Loucy (cell line): ENCODE measurements around the gene LRRC75B.
"Not testable (repeated sequence)": the region's sequence is repeated elsewhere in the genome, so short reads cannot be mapped to it uniquely, and the experiment has no call there.

Source experiments
- H2AFZ ChIP-seq: fragments of 200-600 bp; sonication (generic); 2 replicates; pipeline ENCODE4 v1.6.0; 2016; ENCODE audit warnings: antibody characterized with exemption, mild to moderate bottlenecking, low read length, moderate library complexity
- H3F3A ChIP-seq: fragments of 200-600 bp; 2 replicates; pipeline ENCODE4 v1.6.0; 2016; ENCODE audit warnings: antibody characterized with exemption, low read depth, mild to moderate bottlenecking
- H3K27me3 ChIP-seq: fragments of 200-600 bp; sonication (generic); 2 replicates; pipeline ENCODE4 v1.6.1; 2014; ENCODE audit warnings: low read length, mild to moderate bottlenecking; ENCODE audit not compliant: insufficient read depth, poor library complexity, severe bottlenecking
- H3K36me3 ChIP-seq: fragments of 200-600 bp; sonication (generic); 2 replicates; pipeline ENCODE4 v1.6.1; 2016; ENCODE audit warnings: low read length; ENCODE audit not compliant: insufficient read depth
- H3K4me1 ChIP-seq: fragments of 200-600 bp; sonication (generic); 2 replicates; pipeline ENCODE4 v1.5.1; 2014; ENCODE audit warnings: low read length, mild to moderate bottlenecking; ENCODE audit not compliant: insufficient read depth, poor library complexity, severe bottlenecking
- H3K4me2 ChIP-seq: fragments of 200-600 bp; sonication (generic); 2 replicates; pipeline ENCODE4 v1.6.0; 2014; ENCODE audit warnings: antibody characterized with exemption, low read length, low read depth, mild to moderate bottlenecking; ENCODE audit not compliant: poor library complexity, severe bottlenecking
- H3K4me3 ChIP-seq: fragments of 200-600 bp; sonication (generic); 2 replicates; pipeline ENCODE4 v1.5.1; 2014; ENCODE audit warnings: low read length, mild to moderate bottlenecking, mixed read lengths; ENCODE audit not compliant: poor library complexity, severe bottlenecking
- H3K79me2 ChIP-seq: fragments of 200-600 bp; sonication (generic); 2 replicates; pipeline ENCODE4 v1.6.1; 2014; ENCODE audit warnings: low read length; ENCODE audit not compliant: insufficient read depth
- H3K9ac ChIP-seq: fragments of 200-600 bp; sonication (generic); 2 replicates; pipeline ENCODE4 v1.6.0; 2014; ENCODE audit warnings: mild to moderate bottlenecking, low read depth, low read length, moderate library complexity; ENCODE audit not compliant: poor library complexity, severe bottlenecking
- H3K9me2 ChIP-seq: fragments of 200-600 bp; sonication (generic); replicated peaks from 2 replicates; pipeline ENCODE4 v1.6.1; 2016; ENCODE audit warnings: low read depth, low read length, mixed read lengths
- H3K9me3 ChIP-seq: fragments of 200-600 bp; sonication (generic); 2 replicates; pipeline ENCODE4 v1.6.1; 2014; ENCODE audit warnings: mild to moderate bottlenecking, antibody characterized with exemption, low read length, low read depth; ENCODE audit not compliant: insufficient read depth
- H4K20me1 ChIP-seq: fragments of 200-600 bp; sonication (generic); 2 replicates; pipeline ENCODE4 v1.6.0; 2014; ENCODE audit warnings: antibody characterized with exemption, low read length, mild to moderate bottlenecking; ENCODE audit not compliant: insufficient read depth, poor library complexity, severe bottlenecking
- TF ChIP-seq, protein P1 (sequence below): fragments of 200-600 bp; sonication (generic); conservative IDR thresholded peaks from 2 replicates; pipeline ENCODE4 v1.5.1; 2014; ENCODE audit warnings: mild to moderate bottlenecking, antibody characterized with exemption, low read length

LRRC75B gene

DNA sequence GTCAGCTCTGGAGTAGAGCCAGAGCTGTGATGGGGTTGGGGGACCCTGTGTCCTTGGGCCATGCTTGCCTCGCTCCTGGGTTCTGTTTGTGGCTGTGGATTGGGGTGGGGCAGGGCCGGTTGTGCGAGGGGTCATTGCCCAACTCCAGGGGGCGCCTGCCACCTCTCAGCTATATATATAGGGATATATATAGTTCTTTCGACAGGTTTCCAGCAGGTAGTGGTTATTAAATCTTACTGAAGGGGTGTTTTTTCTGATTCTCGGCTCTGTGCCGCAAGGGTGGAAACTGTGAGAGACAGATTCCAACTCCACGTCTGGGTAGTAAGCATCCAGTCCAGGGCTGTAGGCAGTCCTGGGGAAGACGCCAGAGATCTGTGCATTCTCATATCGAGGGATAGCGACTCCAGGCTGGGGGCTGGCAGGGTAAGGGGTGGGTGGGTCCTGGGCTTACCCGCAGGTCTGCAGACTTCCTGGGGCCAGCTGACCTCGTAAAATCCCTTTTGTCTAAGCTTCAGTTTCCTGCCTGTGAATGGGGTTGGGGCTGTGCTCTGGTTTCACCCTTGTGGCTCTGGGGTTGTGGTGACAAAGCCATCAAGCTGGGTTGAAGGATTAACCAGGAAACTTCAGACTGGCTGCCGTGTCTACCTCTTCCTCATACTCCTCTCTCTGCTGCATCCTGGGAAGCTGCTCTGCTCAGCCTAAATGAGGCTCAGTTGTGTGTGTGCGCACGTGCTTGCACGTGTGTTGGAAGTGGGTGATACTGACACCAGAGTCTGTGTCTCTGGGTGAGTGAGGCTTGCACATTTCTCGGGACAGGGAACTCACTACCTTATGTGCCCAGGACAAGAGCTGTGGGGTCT, 11.1 kb upstream of the LRRC75B start:
- peaks cover 44% of the 10 kb centered on the region for H3K4me1 ChIP-seq
- peak overlapping the region; percentile 90 for H3K4me2 ChIP-seq
- not testable (repeated sequence) for H3K79me2 ChIP-seq, H2AFZ ChIP-seq, H4K20me1 ChIP-seq, H3K36me3 ChIP-seq, H3K9me3 ChIP-seq, H3K9me2 ChIP-seq, H3K27me3 ChIP-seq, H3F3A ChIP-seq
- peak overlapping the region; percentile 65 for H3K9ac ChIP-seq
- peak overlapping the region; percentile 72 for H3K4me3 ChIP-seq
- TF ChIP-seq, protein P1, sequence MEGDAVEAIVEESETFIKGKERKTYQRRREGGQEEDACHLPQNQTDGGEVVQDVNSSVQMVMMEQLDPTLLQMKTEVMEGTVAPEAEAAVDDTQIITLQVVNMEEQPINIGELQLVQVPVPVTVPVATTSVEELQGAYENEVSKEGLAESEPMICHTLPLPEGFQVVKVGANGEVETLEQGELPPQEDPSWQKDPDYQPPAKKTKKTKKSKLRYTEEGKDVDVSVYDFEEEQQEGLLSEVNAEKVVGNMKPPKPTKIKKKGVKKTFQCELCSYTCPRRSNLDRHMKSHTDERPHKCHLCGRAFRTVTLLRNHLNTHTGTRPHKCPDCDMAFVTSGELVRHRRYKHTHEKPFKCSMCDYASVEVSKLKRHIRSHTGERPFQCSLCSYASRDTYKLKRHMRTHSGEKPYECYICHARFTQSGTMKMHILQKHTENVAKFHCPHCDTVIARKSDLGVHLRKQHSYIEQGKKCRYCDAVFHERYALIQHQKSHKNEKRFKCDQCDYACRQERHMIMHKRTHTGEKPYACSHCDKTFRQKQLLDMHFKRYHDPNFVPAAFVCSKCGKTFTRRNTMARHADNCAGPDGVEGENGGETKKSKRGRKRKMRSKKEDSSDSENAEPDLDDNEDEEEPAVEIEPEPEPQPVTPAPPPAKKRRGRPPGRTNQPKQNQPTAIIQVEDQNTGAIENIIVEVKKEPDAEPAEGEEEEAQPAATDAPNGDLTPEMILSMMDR, result peak; percentile 43

DNA sequence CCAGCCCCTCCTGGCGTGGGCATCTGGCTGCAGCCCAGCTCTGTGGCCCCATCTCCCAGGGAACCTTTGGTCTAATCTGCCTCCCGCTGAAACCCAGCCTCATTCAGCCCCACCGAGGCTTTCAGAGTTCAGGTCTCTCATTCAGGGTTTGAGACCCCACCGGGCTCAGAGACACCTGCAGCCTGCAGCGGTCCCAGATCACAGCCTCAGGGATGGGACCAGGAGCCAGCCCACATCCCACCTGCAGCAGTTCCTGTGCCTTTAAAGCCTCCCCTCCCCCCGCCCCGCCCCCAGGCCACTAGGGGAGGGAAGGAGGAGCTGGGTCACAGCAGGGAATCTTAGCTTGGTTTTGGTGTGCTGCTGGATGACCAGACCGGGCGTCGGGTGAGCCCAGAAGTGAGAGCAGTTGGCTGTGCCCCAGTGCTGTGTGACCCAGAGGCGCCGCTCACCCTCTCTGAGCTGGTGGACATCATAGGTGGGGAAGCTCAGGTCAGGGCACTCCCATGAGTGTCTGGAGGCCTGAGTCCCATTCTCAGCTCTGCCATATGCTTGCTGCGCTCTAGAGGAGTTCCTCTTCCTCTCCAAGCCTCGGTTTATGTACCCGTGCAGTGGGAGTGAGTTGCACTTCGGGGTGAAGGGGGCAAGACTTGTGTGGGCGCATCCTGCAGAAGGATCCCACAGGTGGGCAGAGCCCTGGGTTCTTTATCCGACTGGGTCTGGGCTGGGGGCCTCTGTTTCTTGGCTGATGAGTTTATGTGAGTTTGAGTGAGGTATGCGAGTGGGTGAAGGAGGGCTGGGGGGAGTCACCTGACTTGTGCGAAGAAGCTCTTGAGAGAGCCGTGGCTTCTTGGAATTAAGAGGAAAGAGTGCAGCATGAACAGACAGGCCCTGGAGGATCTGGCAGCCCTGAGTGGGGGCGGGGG, 10.2 kb upstream of the LRRC75B start, which contains the start of gene GGT1:
Gene GGT1, plus strand, starts transcription at position 347 of the 923 bp plus-strand sequence. CDS start 7,889 bp downstream, outside the sequence.
- H3K4me3 ChIP-seq, result peak within 1 kb of the TSS; percentile 72
- H3K9me2 ChIP-seq, H3K9me3 ChIP-seq, H2AFZ ChIP-seq, H3F3A ChIP-seq, H4K20me1 ChIP-seq, H3K27me3 ChIP-seq, H3K79me2 ChIP-seq, H3K36me3 ChIP-seq: not testable (repeated sequence)
- peak within 1 kb of the TSS; percentile 90 for H3K4me2 ChIP-seq
- H3K4me1 ChIP-seq, result peaks cover 47% of the 10 kb centered on the region
- peak within 1 kb of the TSS; percentile 65 for H3K9ac ChIP-seq

DNA sequence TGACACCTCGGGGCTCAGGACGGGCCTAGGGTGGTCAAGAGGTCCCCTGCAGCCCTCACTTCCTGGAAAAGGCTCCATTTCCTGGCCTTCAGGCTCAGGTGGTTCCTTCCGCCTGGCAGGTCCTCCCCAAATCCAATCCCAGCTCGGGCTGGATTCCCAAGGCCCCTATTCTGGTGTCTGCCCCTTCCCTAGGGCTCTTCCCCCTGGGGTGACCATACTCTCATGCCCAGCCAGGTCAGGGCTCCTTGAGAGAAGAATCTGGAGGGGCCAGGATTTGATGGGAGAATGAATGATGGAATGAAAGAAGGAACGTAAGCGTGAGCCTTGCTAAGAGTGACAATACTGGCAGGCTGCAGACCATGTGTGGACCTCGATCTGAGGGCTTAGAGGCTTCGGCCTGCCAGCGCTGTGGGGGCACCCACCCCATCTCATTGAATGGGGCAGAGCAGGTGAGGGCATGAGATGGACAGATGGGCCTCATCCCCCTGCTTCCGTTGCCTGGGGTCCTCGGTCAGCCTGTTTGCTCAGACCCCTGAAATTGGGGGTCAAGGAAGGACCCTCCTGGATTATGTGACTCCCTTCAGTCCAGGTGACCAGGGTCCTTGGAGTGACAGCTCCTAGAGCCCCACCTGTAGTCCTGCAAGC, 9.4 kb upstream of the LRRC75B start:
- H3K4me3 ChIP-seq, H3K79me2 ChIP-seq, H3K9me2 ChIP-seq, H3K27me3 ChIP-seq, H3F3A ChIP-seq, H2AFZ ChIP-seq, H4K20me1 ChIP-seq, H3K9me3 ChIP-seq, H3K36me3 ChIP-seq: not testable (repeated sequence)
- H3K4me1 ChIP-seq, result peaks cover 54% of the 10 kb centered on the region
- peak overlapping the region; percentile 90 for H3K4me2 ChIP-seq
- peak overlapping the region; percentile 65 for H3K9ac ChIP-seq
